PC-9 (cell line): ENCODE results near the gene ZNF564. TPM values are rescaled to one million over a fixed set of nuclear protein-coding genes. Genes with fewer than 3 reads are reported as not detected.

Experiments
- BruUV-seq: library from RNA; stranded (reverse); fragments of 400-500 nt; replicated peaks from 2 replicates; lab custom pipeline; 2021; lab: Mats Ljungman, UMichigan
- CTCF ChIA-PET: fragments of 300-600 bp; sonication (Branson Sonifier 250); formaldehyde crosslinking; loops from one replicate; lab custom pipeline; 2022; ENCODE audit warnings: antibody characterized with exemption; lab: Charles Lee
- POLR2A ChIA-PET: fragments of 300-600 bp; sonication (Branson Sonifier 250); formaldehyde crosslinking; loops from one replicate; lab custom pipeline; 2022; ENCODE audit warnings: antibody characterized with exemption; ENCODE audit not compliant: unreplicated experiment; lab: Charles Lee
- DNase-seq, 2 experiments: peaks; one replicate each; pipeline versions ENCODE4 v3.0.0 to v3.0.0-alpha.2; 2015 to 2022; ENCODE audit warnings: mixed read lengths in 1 of 2
- H2AFZ ChIP-seq: fragments of 200-600 bp; sonication (generic); 2 replicates; pipeline ENCODE4 v1.8.1; 2017; ENCODE audit warnings: antibody characterized with exemption
- H3F3A ChIP-seq: fragments of 200-600 bp; sonication (generic); 2 replicates; pipeline ENCODE4 v1.8.1; 2017; ENCODE audit warnings: antibody characterized with exemption, mild to moderate bottlenecking, low read depth; ENCODE audit not compliant: insufficient read depth
- H3K27ac ChIP-seq: fragments of 200-600 bp; sonication (generic); 2 replicates; pipeline ENCODE4 v1.6.1; 2016; ENCODE audit warnings: mixed run types
- H3K27me3 ChIP-seq: fragments of 200-600 bp; sonication (generic); 2 replicates; pipeline ENCODE4 v1.6.1; 2016; ENCODE audit warnings: low read depth, mixed run types; ENCODE audit not compliant: insufficient read depth
- H3K36me3 ChIP-seq: fragments of 200-600 bp; sonication (generic); 2 replicates; pipeline ENCODE4 v1.6.1; 2016; ENCODE audit warnings: low read depth, mixed run types
- H3K4me1 ChIP-seq: fragments of 200-600 bp; sonication (generic); replicated peaks from 2 replicates; pipeline ENCODE4 v1.6.1; 2016; ENCODE audit warnings: mixed run types; ENCODE audit not compliant: insufficient read depth
- H3K4me2 ChIP-seq: fragments of 200-600 bp; sonication (generic); 2 replicates; pipeline ENCODE4 v1.6.1; 2017; ENCODE audit warnings: mixed run types
- H3K4me3 ChIP-seq: fragments of 200-600 bp; sonication (generic); 2 replicates; pipeline ENCODE4 v1.6.1; 2016; ENCODE audit warnings: mixed run types
- H3K79me2 ChIP-seq: fragments of 200-600 bp; sonication (generic); 2 replicates; pipeline ENCODE4 v1.6.1; 2017; ENCODE audit warnings: low read depth, mixed run types
- H3K9me2 ChIP-seq: fragments of 200-600 bp; sonication (generic); 2 replicates; pipeline ENCODE4 v1.8.1; 2017; ENCODE audit warnings: mild to moderate bottlenecking; ENCODE audit not compliant: insufficient read depth
- H3K9me3 ChIP-seq: fragments of 200-600 bp; sonication (generic); 2 replicates; pipeline ENCODE4 v1.8.1; 2016; ENCODE audit warnings: low read depth; ENCODE audit not compliant: insufficient read depth
- H4K20me1 ChIP-seq: fragments of 200-600 bp; sonication (generic); 2 replicates; pipeline ENCODE4 v1.8.1; 2017; ENCODE audit not compliant: insufficient read depth
- CTCF ChIP-seq: fragments of 200-600 bp; sonication (generic); conservative IDR thresholded peaks from 2 replicates; pipeline ENCODE4 v1.6.1; 2017; ENCODE audit warnings: mixed run types, antibody characterized with exemption, mild to moderate bottlenecking, moderate library complexity
- EZH2 ChIP-seq: fragments of 200-600 bp; sonication (generic); IDR thresholded peaks from 2 replicates; pipeline ENCODE4 v1.8.0; 2017; ENCODE audit warnings: antibody characterized with exemption, low read depth
- intact Hi-C: fragments of 100-400 bp; cut with micrococcal nuclease; formaldehyde crosslinking; loops from one replicate; pipeline ENCODE4 v1.10.0; 2022; ENCODE audit not compliant: unreplicated experiment
- total RNA-seq: library from RNA; stranded (reverse); gene quantifications from 2 replicates; pipeline ENCODE4 v1.2.3, GENCODE V29; 2021

The ZNF564 gene
- total RNA-seq, 1 experiment from 2014 or later, result 8.3 TPM

DNA sequence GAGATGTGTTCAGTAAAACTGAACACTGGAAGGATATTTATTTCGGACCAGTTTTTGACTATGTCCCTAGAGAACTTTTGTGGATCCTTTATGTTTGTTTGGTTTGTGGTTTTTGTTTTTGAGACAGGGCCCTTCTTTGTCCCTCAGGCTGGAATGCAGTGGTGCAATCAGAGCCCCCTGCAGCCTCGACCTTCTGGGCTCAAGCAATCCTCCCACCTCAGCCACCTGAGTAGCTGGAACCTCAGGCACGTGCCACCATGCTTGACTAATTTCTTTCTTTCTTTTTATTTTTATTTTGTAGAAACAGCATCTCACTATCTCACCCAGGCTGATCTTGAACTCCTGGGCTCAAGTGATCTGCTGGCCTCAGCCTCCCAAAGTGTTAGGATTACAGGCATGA, 65.7 kb downstream of the ZNF564 start:
- Histone ChIP-seq H4K20me1 (no peaks in the 10 kb centered on the region), H3K4me2 (peak overlapping the region; percentile 74; the same call in 1 of the 2 replicates), H3K79me2 (no peaks in the 10 kb centered on the region), H3K27me3 (0 out of 2 replicates have a peak, but pooled peaks cover 4% of the 10 kb centered on the region), H3K4me1 (no peaks in the 10 kb centered on the region), H3K4me3 (no peak overlapping the region), H3K36me3 (no peaks in the 10 kb centered on the region), H3K9me3 (no peaks in the 10 kb centered on the region; the same call in 1 of the 2 replicates), H2AFZ (no peak overlapping the region), H3K9me2 (no peaks in the 10 kb centered on the region), H3K27ac (no peak overlapping the region), H3F3A (no peaks in the 10 kb centered on the region)
- POLR2A ChIA-PET, result no interaction called here
- intact Hi-C loops, result no loop called here
- no TSS peak for BruUV-seq
- CTCF ChIA-PET, result no interaction called here
- no peak for DNase-seq
- TF ChIP-seq CTCF (no peak), EZH2 (no peak)

DNA sequence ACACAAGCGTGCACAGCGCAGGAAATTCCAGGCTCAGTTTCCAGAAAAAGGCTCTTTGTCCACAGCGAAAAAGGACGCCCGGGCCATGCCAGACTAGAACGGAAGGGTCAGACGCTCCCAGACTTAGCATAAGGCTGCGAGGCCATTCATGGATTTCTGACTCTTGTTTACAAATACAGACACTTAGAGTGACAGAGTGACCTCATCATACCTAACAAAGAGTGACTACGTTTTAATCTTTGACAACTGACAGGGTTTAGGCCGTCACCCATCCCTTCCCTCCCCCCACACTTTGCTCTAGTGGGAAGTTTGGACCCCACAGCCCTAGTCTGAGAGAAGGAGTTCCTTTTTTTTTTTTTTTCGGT, 66.2 kb downstream of the ZNF564 start:
- ChIA-PET POLR2A (interaction anchor here (0.6 kb wide), 1 partner anchor 282 kb away, joined by 3 read pairs; no protein-coding TSS in a partner anchor), CTCF (no interaction called here)
- Histone ChIP-seq H3K27me3 (0 out of 2 replicates have a peak, but pooled peaks cover 4% of the 10 kb centered on the region), H3K4me3 (peak overlapping the region; percentile 57; the same call in 1 of the 2 replicates), H4K20me1 (no peaks in the 10 kb centered on the region), H3K4me1 (no peaks in the 10 kb centered on the region), H2AFZ (peak overlapping the region; percentile 78), H3F3A (no peaks in the 10 kb centered on the region), H3K9me3 (no peaks in the 10 kb centered on the region; the same call in 1 of the 2 replicates), H3K9me2 (no peaks in the 10 kb centered on the region), H3K4me2 (peak overlapping the region; percentile 74), H3K27ac (no peak overlapping the region), H3K79me2 (no peaks in the 10 kb centered on the region), H3K36me3 (no peaks in the 10 kb centered on the region)
- intact Hi-C loops, result no loop called here
- TF ChIP-seq EZH2, result no peak
- no peak for DNase-seq
- BruUV-seq, result no TSS peak

- BruUV-seq, result no TSS peak
- peak within 1 kb of the TSS; percentile 74 for H3K4me2 ChIP-seq
- peak within 1 kb of the TSS; percentile 78 for H2AFZ ChIP-seq
- TF ChIP-seq CTCF, result no peak
- no peak for TF ChIP-seq EZH2
- 0 out of 2 replicates have a peak, but pooled peaks cover 4% of the 10 kb centered on the region for H3K27me3 ChIP-seq
- H3K79me2 ChIP-seq, result no peaks in the 10 kb centered on the region
- CTCF ChIA-PET, result no interaction called here
- H3K9me2 ChIP-seq, result no peaks in the 10 kb centered on the region
- POLR2A ChIA-PET, result interaction anchor here (0.6 kb wide), 1 partner anchor 281 kb away, joined by 3 read pairs; no protein-coding TSS in a partner anchor
- H3K36me3 ChIP-seq, result no peaks in the 10 kb centered on the region
- no peaks in the 10 kb centered on the region; the same call in 1 of the 2 replicates for H3K9me3 ChIP-seq
- no peaks in the 10 kb centered on the region for H3K4me1 ChIP-seq
- no peaks in the 10 kb centered on the region for H3F3A ChIP-seq
- H3K27ac ChIP-seq, result no peak within 1 kb of the TSS
- intact Hi-C loops, result no loop called here
- peak; percentile 58 to 81 for DNase-seq
- H4K20me1 ChIP-seq, result no peaks in the 10 kb centered on the region
- H3K4me3 ChIP-seq, result peak within 1 kb of the TSS; percentile 57
Measured at GRCh38 chr19:12484371-12485051, 66.8 kb downstream of the ZNF564 start, which contains the start of gene ZNF709. Gene ZNF709, minus strand, starts transcription at chr19:12484816. Its CDS starts 159 bp downstream, at chr19:12484657.
